DMS 273 treated with DMSO at 0.1 percent for 48 hours (cell line): ENCODE results near the gene TM4SF5.

ENCODE experiments used
- DNase-seq: peaks from one replicate; lab custom pipeline; 2025; lab: John Stamatoyannopoulos, UW

TM4SF5 gene

GRCh38 chr17:4747847-4748246 is 23.8 kb upstream of the TM4SF5 start:
- DNase-seq = no peak

DNA sequence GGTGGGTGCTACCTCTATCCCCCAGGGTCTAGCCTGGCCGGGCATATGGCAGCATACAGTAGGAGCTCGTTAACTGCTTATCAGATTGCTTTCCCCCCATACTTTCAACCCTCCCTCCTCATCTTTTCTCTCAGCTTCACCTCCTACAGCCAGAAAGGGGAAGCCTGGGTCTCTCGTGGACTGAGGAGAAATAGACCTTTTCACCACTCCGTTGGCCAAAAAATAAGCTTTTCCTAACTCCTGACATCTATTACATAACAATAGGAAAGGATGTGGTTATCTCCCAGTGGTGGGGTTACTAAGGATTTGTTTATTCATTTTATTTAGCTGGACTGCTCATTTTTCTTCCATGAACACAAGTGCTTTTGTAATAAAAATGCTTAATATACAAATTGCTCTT is 23.0 kb upstream of the TM4SF5 start:
- no peak for DNase-seq

GRCh38 chr17:4750606-4751005 is 21.1 kb upstream of the TM4SF5 start:
- no peak for DNase-seq

GRCh38 chr17:4751932-4752331 is 19.8 kb upstream of the TM4SF5 start:
- no peak for DNase-seq

DNA sequence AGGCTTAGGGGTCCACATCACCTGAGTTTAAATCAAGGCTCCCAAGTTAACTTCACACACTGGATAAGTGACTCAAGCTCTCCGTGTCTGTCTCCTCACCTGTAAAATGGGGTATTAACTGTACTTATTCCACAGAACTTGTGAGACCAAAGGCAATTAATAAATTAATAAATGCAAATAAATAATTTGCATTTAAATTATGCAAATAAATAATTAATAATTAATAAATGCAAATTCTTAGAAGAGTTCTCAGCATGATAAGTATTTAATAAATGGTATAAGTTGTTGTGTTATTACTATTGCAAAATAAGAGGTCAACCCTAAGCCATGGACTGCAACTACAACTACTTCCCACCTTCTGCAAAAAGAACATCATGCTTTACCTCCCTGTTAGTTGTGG is 18.3 kb upstream of the TM4SF5 start:
- no peak for DNase-seq

DNA sequence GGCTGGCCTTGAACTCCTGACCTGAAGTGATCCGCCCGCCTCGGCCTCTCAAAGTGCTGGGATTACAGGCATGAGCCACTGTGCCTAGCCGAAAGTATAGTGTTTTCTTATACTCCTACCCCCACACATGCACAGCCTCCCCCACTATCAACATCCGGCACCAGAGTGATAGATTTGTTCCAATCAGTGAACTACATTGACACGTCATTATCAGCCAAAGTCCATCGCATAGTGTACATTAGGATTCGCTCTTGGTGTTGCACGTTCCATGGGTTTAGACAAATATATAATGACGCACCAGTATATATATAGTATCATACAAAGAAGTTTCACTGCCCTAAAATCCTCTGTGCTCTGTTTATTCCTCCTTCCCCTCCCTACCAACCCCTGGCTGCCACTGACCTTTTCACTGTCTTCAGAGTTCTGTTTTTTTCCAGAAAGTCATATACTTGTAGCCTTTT is 11.9 kb upstream of the TM4SF5 start:
- DNase-seq = no peak

DNA sequence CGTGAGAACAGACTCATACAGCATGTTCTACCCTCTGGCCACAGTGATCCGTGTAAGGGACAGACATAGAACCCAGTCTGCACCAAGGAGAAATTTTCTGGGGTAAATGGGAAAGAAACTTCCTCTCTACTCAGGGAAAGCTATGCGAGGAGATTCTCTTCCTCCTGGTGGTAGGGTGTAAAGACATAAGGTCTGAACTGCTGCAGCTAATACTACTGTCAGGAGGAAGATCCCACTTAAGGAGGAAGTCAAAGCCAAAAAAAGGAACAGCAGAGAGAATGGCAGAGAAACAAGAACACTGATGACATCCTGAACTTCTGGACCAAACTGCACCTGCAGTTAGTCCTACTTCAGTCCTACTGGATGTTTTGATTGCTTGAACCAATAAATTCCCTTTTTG is 7.1 kb upstream of the TM4SF5 start:
- no peak for DNase-seq

GRCh38 chr17:4766201-4766600 is 5.5 kb upstream of the TM4SF5 start:
- no peak for DNase-seq

- no peak for DNase-seq
Observed at GRCh38 chr17:4766723-4767122, 5.0 kb upstream of the TM4SF5 start.

DNA sequence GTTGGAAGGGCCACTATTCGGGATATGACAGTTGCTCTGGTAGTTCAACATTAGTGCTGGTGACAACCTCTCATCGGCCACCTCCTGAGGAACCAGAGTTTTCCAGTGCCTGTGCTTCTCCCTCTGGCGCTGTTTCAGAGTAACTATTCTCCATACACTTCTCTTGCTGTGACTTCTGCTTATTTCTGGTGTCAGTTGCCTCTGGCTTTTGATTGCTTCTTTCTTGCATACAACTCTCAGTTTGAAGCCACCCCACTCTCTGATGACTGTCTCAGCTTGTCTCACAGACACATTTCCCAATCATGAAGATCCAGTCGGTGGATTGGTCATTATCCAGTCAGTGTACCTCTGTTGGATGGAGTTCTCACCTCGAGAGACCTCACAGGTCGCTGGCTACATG is 3.4 kb upstream of the TM4SF5 start:
- DNase-seq = no peak

- no peak for DNase-seq
Observed at GRCh38 chr17:4769628-4770027, 2.1 kb upstream of the TM4SF5 start.

DNA sequence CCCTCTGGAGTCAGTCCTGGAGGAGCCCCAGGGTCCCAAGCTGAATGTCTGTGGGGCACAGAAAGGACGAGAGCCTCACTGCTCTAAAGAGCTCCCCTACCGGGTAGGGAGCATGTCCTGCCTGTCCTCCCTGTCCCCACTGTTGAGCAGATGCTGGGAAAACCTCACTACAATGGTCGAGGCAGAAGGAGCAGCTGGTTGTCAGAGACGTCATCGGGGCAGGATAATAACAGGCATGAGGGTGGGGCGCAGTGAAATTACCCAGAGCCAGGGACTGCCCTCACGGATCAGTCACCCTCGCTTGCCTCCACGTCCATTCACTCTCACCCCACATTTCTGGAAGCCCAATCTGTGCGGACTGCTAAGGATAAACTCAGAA is 538 bp downstream of the TM4SF5 start:
- peak; percentile 59 for DNase-seq

DNA sequence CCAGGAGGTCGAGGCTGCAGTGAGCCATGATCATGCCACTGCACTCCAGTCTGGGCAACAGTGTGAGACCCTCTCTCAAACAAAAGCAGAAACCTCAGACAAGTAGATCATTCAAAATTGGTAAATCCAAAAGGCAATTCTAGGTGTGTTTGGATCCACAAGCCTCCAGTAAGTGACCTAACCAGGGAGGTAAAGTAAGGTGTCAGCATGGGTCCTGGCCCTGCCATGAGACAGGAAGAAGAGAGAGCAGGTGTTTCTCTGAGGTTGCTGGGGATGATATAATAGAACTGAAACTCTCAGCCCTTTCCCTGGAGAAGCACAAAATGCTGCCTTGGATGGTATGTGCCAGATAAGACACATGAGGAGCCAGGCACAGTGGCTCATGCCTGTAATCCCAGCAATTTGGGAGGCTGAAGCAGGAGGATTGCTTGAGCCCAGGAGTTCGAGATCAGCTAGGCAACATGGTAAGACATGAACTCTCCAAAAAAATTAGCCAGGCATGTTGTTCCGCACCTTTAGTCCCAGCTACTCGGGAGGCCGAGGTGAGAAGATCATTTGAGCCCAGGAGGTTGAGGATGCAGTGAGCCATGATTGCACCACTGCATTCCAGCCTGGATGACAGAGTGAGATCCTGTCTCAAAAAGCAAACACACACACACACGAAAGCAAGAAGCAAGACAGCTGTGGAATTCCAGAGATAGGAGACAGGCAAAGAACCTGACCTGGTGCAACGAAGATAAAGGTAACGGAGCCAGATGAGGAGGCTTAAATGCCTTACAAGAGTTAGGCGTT is 6.5 kb downstream of the TM4SF5 start:
- no peak for DNase-seq

DNA sequence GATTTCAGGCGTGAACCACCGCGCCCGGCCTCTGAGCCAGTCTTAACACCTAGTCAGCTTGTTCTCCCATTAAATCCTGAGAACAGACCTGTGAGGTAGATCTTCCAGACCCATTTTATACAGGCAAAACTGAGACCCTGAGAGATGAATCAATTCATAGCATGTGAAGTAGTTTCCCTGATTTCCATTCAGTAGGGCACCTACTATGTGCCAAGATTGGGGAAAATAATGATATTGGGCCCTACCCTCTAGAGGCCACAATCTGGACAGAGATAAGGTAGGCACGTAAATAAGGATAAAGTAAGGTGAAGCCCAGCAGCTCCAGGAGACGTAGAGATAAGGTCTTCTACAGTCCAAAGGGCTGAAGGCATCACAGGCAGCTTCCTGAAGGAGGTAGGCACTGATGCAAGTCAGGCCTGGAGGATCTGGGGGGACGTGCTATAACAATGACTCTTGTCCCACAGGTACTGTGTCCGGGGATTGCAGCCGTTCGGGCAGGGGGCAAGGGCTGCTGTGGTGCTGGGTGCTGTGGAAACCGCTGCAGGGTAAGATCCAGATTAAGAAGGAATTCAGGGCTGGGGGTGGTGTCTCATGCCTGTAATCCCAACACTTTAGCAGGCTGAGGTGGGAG is 8.8 kb downstream of the TM4SF5 start:
- no peak for DNase-seq

GRCh38 chr17:4782652-4783051 is 11.0 kb downstream of the TM4SF5 start:
- DNase-seq = no peak

- DNase-seq = no peak
Observed at GRCh38 chr17:4785311-4786105, 13.8 kb downstream of the TM4SF5 start.

DNA sequence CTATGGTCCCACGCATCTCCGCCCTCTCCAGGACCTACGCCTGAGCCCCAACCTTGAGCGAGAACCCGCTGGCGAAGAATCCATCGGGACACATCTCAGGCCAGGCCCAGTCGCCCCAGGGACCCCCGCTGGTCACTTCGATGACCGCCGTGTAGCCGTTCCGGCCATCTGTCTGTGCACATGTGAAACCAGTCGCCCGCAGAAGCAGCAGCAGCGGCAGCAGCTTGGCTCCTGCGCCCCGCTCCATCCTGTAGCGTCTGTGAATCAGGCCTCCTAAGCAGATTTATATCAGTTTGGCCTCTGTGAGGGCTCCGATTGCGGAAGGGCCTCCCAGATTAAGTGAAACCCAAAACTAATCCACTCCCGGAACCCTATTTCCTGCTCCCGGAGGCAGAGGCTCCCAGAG is 14.4 kb downstream of the TM4SF5 start, which contains the start of gene VMO1:
VMO1 (minus strand) TSS at position 259 of the 406 bp plus-strand sequence; CDS start at position 247, 12 bp downstream.
- DNase-seq = no peak

DNA sequence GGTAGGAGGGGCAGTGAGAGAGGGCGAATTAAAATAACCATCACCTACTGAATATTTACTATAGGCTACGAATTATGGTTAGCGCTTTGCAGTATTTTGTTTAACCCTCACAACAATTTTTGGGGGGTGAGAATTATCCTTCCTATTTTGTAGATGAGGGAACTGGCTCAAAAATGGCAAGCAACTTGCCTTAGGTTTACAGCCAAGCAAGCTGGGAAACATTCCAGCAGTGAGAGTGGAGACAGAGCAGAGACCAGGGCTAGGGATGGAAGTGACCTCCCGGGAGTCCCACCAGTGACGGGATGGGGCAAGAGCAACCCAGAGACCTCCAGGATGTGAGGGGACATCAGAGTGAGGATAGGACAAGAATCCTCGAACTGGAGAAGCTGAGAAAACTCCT is 14.8 kb downstream of the TM4SF5 start:
- no peak for DNase-seq

- DNase-seq = no peak
Observed at GRCh38 chr17:4788159-4788806, 16.6 kb downstream of the TM4SF5 start.

GRCh38 chr17:4788807-4789700 is 17.4 kb downstream of the TM4SF5 start, which contains the start of gene GLTPD2:
Gene GLTPD2 (plus strand): TSS chr17:4788964. CDS start chr17:4789012, 48 bp downstream.
- no peak for DNase-seq

DNA sequence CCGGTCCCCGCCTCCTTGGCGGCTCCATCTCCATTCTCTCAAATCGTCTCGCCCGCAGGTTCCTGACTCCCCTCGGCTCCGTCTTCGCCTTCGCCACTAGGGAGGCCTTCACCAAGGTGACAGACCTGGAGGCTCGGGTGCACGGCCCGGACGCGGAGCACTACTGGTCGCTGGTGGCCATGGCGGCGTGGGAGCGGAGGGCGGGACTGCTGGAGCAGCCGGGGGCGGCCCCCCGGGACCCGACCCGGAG is 17.9 kb downstream of the TM4SF5 start:
- DNase-seq = no peak
